ENCODE data around the gene MAP4.
"Not testable (repeated sequence)": the region's sequence is repeated elsewhere in the genome, so short reads cannot be mapped to it uniquely, and the experiment has no call there.

DNA sequence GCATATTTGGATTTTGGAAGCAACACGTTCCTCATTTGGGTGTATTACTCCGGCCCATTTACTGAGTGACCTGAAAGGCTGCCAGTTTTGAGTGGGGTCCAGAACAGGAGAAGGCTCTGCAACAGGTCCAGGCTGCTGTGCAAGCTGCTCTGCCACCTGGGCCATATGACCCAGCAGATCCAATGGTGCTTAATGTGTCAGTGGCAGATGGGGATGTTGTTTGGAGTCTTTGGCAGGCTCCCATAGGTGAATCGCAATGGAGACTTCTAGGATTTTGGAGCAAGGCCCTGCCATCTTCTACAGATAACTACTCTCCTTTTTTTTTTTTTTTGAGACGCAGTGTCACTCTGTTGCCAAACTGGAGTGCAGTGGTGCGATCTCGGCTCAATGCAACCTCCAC lies 8.9 kb downstream of the MAP4 start:
- not testable (repeated sequence) for TF ChIP-seq POLR2A, POLR2AphosphoS5 (IDR thresholded peaks at IDR 0.05)
- TF ChIP-seq, protein P1, sequence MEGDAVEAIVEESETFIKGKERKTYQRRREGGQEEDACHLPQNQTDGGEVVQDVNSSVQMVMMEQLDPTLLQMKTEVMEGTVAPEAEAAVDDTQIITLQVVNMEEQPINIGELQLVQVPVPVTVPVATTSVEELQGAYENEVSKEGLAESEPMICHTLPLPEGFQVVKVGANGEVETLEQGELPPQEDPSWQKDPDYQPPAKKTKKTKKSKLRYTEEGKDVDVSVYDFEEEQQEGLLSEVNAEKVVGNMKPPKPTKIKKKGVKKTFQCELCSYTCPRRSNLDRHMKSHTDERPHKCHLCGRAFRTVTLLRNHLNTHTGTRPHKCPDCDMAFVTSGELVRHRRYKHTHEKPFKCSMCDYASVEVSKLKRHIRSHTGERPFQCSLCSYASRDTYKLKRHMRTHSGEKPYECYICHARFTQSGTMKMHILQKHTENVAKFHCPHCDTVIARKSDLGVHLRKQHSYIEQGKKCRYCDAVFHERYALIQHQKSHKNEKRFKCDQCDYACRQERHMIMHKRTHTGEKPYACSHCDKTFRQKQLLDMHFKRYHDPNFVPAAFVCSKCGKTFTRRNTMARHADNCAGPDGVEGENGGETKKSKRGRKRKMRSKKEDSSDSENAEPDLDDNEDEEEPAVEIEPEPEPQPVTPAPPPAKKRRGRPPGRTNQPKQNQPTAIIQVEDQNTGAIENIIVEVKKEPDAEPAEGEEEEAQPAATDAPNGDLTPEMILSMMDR (IDR thresholded peaks at IDR 0.05 in 8 of 11, conservative IDR thresholded peaks at IDR 0.05 in 3 of 11): not testable (repeated sequence)
